ENCODE data around the gene INPP4A. TPM values are rescaled to one million over a fixed set of nuclear protein-coding genes. Genes with fewer than 3 reads are reported as not detected.

INPP4A gene
- polyA plus RNA-seq, 1 donor from 2014 or later, result 51.4 TPM

GRCh38 chr2:98507461-98507860, 62.8 kb downstream of the INPP4A start:
- Histone ChIP-seq H3F3A (ENCODE audit: insufficient read depth, low read length, poor library complexity, severe bottlenecking) (no peaks in the 10 kb centered on the region), H3K4me2 (ENCODE audit: low read length) (no peak overlapping the region), H3K27me3 (ENCODE audit: insufficient read depth, low read depth, low read length) (no peaks in the 10 kb centered on the region), H3K9ac (ENCODE audit: low read length) (no peak overlapping the region), H3K79me2 (replicated peaks; ENCODE audit: insufficient read depth, low read length) (peaks cover 4% of the 10 kb centered on the region), H3K9me3 (ENCODE audit: low read length) (no peaks in the 10 kb centered on the region), H3K27ac (ENCODE audit: low read length) (no peak overlapping the region), H3K9me2 (ENCODE audit: insufficient read depth, low read length) (no peaks in the 10 kb centered on the region), H3K36me3 (ENCODE audit: insufficient read depth, low read length) (no peaks in the 10 kb centered on the region), H2AFZ (ENCODE audit: low read depth, low read length) (no peak overlapping the region), H4K20me1 (ENCODE audit: insufficient read depth) (no peaks in the 10 kb centered on the region), H3K4me3 (ENCODE audit: low read length) (no peak overlapping the region)
- TF ChIP-seq REST (IDR thresholded peaks at IDR 0.05; ENCODE audit: borderline replicate concordance), result no peak
- no peak for TF ChIP-seq EZH2 (IDR thresholded peaks at IDR 0.05; ENCODE audit: borderline replicate concordance, insufficient read depth, low read length, poor library complexity, severe bottlenecking)
- TF ChIP-seq CTCF (IDR thresholded peaks at IDR 0.05; ENCODE audit: poor library complexity, severe bottlenecking), result no peak
- no peak for TF ChIP-seq RAD21 (conservative IDR thresholded peaks at IDR 0.05)
- no peak for TF ChIP-seq SMC3 (conservative IDR thresholded peaks at IDR 0.05; ENCODE audit: poor library complexity)
- TF ChIP-seq TAF1 (IDR thresholded peaks at IDR 0.05; ENCODE audit: low read depth), result no peak
- no peak for TF ChIP-seq EP300 (conservative IDR thresholded peaks at IDR 0.05; ENCODE audit: poor library complexity, severe bottlenecking)
- TF ChIP-seq MXI1 (conservative IDR thresholded peaks at IDR 0.05; ENCODE audit: poor library complexity, severe bottlenecking), result no peak
- TF ChIP-seq POLR2AphosphoS5 (IDR thresholded peaks at IDR 0.05), result no peak

- peaks cover 4% of the 10 kb centered on the region for H3K79me2 ChIP-seq (replicated peaks; ENCODE audit: insufficient read depth, low read length)
- H3K9me2 ChIP-seq (ENCODE audit: insufficient read depth, low read length), result no peaks in the 10 kb centered on the region
- H2AFZ ChIP-seq (ENCODE audit: low read depth, low read length), result no peak overlapping the region
- TF ChIP-seq SMC3 (conservative IDR thresholded peaks at IDR 0.05; ENCODE audit: poor library complexity) (no peak), REST (IDR thresholded peaks at IDR 0.05; ENCODE audit: borderline replicate concordance) (no peak), EP300 (conservative IDR thresholded peaks at IDR 0.05; ENCODE audit: poor library complexity, severe bottlenecking) (no peak), CTCF (IDR thresholded peaks at IDR 0.05; ENCODE audit: poor library complexity, severe bottlenecking) (no peak), MXI1 (conservative IDR thresholded peaks at IDR 0.05; ENCODE audit: poor library complexity, severe bottlenecking) (no peak), EZH2 (IDR thresholded peaks at IDR 0.05; ENCODE audit: borderline replicate concordance, insufficient read depth, low read length, poor library complexity, severe bottlenecking) (no peak), POLR2AphosphoS5 (IDR thresholded peaks at IDR 0.05) (no peak), TAF1 (IDR thresholded peaks at IDR 0.05; ENCODE audit: low read depth) (no peak), RAD21 (conservative IDR thresholded peaks at IDR 0.05) (no peak)
- no peak overlapping the region for H3K4me2 ChIP-seq (ENCODE audit: low read length)
- H4K20me1 ChIP-seq (ENCODE audit: insufficient read depth), result no peaks in the 10 kb centered on the region
- no peak overlapping the region for H3K4me3 ChIP-seq (ENCODE audit: low read length)
- no peaks in the 10 kb centered on the region for H3F3A ChIP-seq (ENCODE audit: insufficient read depth, low read length, poor library complexity, severe bottlenecking)
- H3K36me3 ChIP-seq (ENCODE audit: insufficient read depth, low read length), result no peaks in the 10 kb centered on the region
- H3K9me3 ChIP-seq (ENCODE audit: low read length), result no peaks in the 10 kb centered on the region
- no peak overlapping the region for H3K9ac ChIP-seq (ENCODE audit: low read length)
- H3K27me3 ChIP-seq (ENCODE audit: insufficient read depth, low read depth, low read length), result no peaks in the 10 kb centered on the region
- H3K27ac ChIP-seq (ENCODE audit: low read length), result no peak overlapping the region
Measured at GRCh38 chr2:98507891-98508708, 63.4 kb downstream of the INPP4A start.
